Kidney capillary endothelial cell (primary cell): ENCODE results near the gene RMC1.
"Not testable (repeated sequence)": the region's sequence is repeated elsewhere in the genome, so short reads cannot be mapped to it uniquely, and the experiment has no call there.

Experiments
- DNase-seq: peaks from one replicate; pipeline ENCODE4 v3.0.0-alpha.2; 2018; ENCODE audit warnings: low spot score

Gene RMC1

GRCh38 chr18:23503038-23503962 lies at the start of gene RMC1:
TSS of gene RMC1 (plus strand) at chr18:23503511. CDS start at chr18:23503619, 108 bp downstream.
- DNase-seq = peak; percentile 88

- no peak for DNase-seq
Measured at GRCh38 chr18:23453680-23454058, 49.6 kb upstream of the RMC1 start.

GRCh38 chr18:23456835-23457234 lies 46.5 kb upstream of the RMC1 start:
- no peak for DNase-seq

- DNase-seq = no peak
Measured at GRCh38 chr18:23458830-23459529, 44.3 kb upstream of the RMC1 start.

GRCh38 chr18:23459530-23459921 lies 43.8 kb upstream of the RMC1 start:
- DNase-seq = no peak

GRCh38 chr18:23460285-23461273 lies 42.7 kb upstream of the RMC1 start:
- DNase-seq = no peak

GRCh38 chr18:23462876-23463275 lies 40.4 kb upstream of the RMC1 start:
- DNase-seq = no peak

- no peak for DNase-seq
Measured at GRCh38 chr18:23468753-23469459, 34.4 kb upstream of the RMC1 start.

GRCh38 chr18:23470620-23471387 lies 32.5 kb upstream of the RMC1 start:
- DNase-seq = no peak

- DNase-seq = no peak
Measured at GRCh38 chr18:23471486-23471885, 31.8 kb upstream of the RMC1 start.

GRCh38 chr18:23479829-23480505 lies 23.3 kb upstream of the RMC1 start:
- no peak for DNase-seq

GRCh38 chr18:23484561-23485182 lies 18.6 kb upstream of the RMC1 start:
- no peak for DNase-seq

- no peak for DNase-seq
Measured at GRCh38 chr18:23485386-23485785, 17.9 kb upstream of the RMC1 start.

- DNase-seq = no peak
Measured at GRCh38 chr18:23487738-23488570, 15.4 kb upstream of the RMC1 start.

- not testable (repeated sequence) for DNase-seq
Measured at GRCh38 chr18:23489586-23489985, 13.7 kb upstream of the RMC1 start.

- DNase-seq = no peak
Measured at GRCh38 chr18:23493654-23494053, 9.7 kb upstream of the RMC1 start.

- DNase-seq = no peak
Measured at GRCh38 chr18:23494992-23495391, 8.3 kb upstream of the RMC1 start.

GRCh38 chr18:23495723-23496440 lies 7.4 kb upstream of the RMC1 start:
- no peak for DNase-seq
